Measurements from ENCODE around the gene MAP1B. TPM values are rescaled to one million over a fixed set of nuclear protein-coding genes. Genes with fewer than 3 reads are reported as not detected.
"Not testable (repeated sequence)": the region's sequence is repeated elsewhere in the genome, so short reads cannot be mapped to it uniquely, and the experiment has no call there.

MAP1B gene
- 41.1 and 41.4 TPM in 2 replicates for total RNA-seq

GRCh38 chr5:72107131-72107900, at the start of gene MAP1B:
Gene MAP1B (plus strand): TSS chr5:72107475. CDS start chr5:72107532, 57 bp downstream.
- peak; percentile 76 to 78 for DNase-seq (ENCODE audit: low read depth in 2 of 2)

GRCh38 chr5:72057816-72058215, 49.5 kb upstream of the MAP1B start:
- DNase-seq (ENCODE audit: low read depth in 2 of 2), result no peak

GRCh38 chr5:72063219-72063819, 44.0 kb upstream of the MAP1B start:
- DNase-seq (ENCODE audit: low read depth in 2 of 2), result peak; percentile 29 to 41

GRCh38 chr5:72064801-72065570, 42.3 kb upstream of the MAP1B start:
- no peak for DNase-seq (ENCODE audit: low read depth in 2 of 2)

- DNase-seq (ENCODE audit: low read depth in 2 of 2), result no peak
These were observed 41.5 kb upstream of the MAP1B start for GRCh38 chr5:72065751-72066255.

- DNase-seq (ENCODE audit: low read depth in 2 of 2), result no peak
These were observed 40.6 kb upstream of the MAP1B start for GRCh38 chr5:72066705-72067107.

GRCh38 chr5:72067682-72068470, 39.4 kb upstream of the MAP1B start:
- DNase-seq (ENCODE audit: low read depth in 2 of 2), result no peak

- no peak for DNase-seq (ENCODE audit: low read depth in 2 of 2)
These were observed 36.7 kb upstream of the MAP1B start for GRCh38 chr5:72070529-72070928.

- no peak for DNase-seq (ENCODE audit: low read depth in 2 of 2)
These were observed 35.4 kb upstream of the MAP1B start for GRCh38 chr5:72071906-72072305.

- no peak for DNase-seq (ENCODE audit: low read depth in 2 of 2)
These were observed 33.0 kb upstream of the MAP1B start for GRCh38 chr5:72074251-72074650.

GRCh38 chr5:72075461-72075860, 31.8 kb upstream of the MAP1B start:
- no peak for DNase-seq (ENCODE audit: low read depth in 2 of 2)

GRCh38 chr5:72076621-72077300, 30.5 kb upstream of the MAP1B start:
- no peak for DNase-seq (ENCODE audit: low read depth in 2 of 2)

GRCh38 chr5:72077390-72077789, 29.9 kb upstream of the MAP1B start:
- DNase-seq (ENCODE audit: low read depth in 2 of 2), result no peak

GRCh38 chr5:72079288-72079687, 28.0 kb upstream of the MAP1B start:
- DNase-seq (ENCODE audit: low read depth in 2 of 2), result no peak

- DNase-seq (ENCODE audit: low read depth in 2 of 2), result no peak
These were observed 25.2 kb upstream of the MAP1B start for GRCh38 chr5:72082048-72082447.

GRCh38 chr5:72084876-72085275, 22.4 kb upstream of the MAP1B start:
- DNase-seq (ENCODE audit: low read depth in 2 of 2), result no peak

GRCh38 chr5:72085319-72085718, 22.0 kb upstream of the MAP1B start:
- DNase-seq (ENCODE audit: low read depth in 2 of 2), result no peak

- DNase-seq (ENCODE audit: low read depth in 2 of 2), result not testable (repeated sequence)
These were observed 17.6 kb upstream of the MAP1B start for GRCh38 chr5:72089713-72090112.

- no peak for DNase-seq (ENCODE audit: low read depth in 2 of 2)
These were observed 15.2 kb upstream of the MAP1B start for GRCh38 chr5:72092074-72092473.

GRCh38 chr5:72093217-72093616, 14.1 kb upstream of the MAP1B start:
- no peak for DNase-seq (ENCODE audit: low read depth in 2 of 2)

- DNase-seq (ENCODE audit: low read depth in 2 of 2), result no peak
These were observed 13.5 kb upstream of the MAP1B start for GRCh38 chr5:72093824-72094223.

Measured in lung microvascular endothelial cell (primary cell).